D721Med (cell line): ENCODE data around the gene KRTAP10-2.
"Not testable (repeated sequence)": the region's sequence is repeated elsewhere in the genome, so short reads cannot be mapped to it uniquely, and the experiment has no call there.

Experiments
- DNase-seq: peaks from one replicate; pipeline ENCODE4 v3.0.0; 2011; ENCODE audit warnings: low spot score; ENCODE audit not compliant: insufficient read length
- FAIRE-seq: peaks from 2 replicates; lab custom pipeline; 2011; peaks lifted over from hg19 to GRCh38; lab: Jason Lieb, UNC
- TF ChIP-seq, protein P1 (sequence below): IDR thresholded peaks from 2 replicates; pipeline ENCODE4 v1.5.1; 2012; ENCODE audit warnings: mild to moderate bottlenecking, control low read depth; ENCODE audit not compliant: insufficient read depth; ENCODE audit errors: missing control alignments

Gene KRTAP10-2

DNA sequence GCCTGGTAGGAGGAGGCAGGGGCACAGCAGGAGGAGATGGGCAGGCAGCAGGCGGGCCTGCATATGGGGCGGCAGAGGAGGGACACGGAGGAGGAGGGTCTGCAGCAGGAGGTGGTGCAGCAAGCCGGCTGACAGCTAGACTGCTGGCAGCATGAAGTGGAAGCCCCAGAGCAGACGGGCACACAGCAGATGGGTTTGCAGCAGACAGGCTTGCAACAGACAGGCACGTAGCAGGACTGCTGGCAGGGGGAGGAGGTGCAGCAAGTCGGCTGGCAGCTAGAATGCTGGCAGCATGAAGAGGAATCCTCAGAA lies 28.5 kb upstream of the KRTAP10-2 start:
- TF ChIP-seq, protein P1, sequence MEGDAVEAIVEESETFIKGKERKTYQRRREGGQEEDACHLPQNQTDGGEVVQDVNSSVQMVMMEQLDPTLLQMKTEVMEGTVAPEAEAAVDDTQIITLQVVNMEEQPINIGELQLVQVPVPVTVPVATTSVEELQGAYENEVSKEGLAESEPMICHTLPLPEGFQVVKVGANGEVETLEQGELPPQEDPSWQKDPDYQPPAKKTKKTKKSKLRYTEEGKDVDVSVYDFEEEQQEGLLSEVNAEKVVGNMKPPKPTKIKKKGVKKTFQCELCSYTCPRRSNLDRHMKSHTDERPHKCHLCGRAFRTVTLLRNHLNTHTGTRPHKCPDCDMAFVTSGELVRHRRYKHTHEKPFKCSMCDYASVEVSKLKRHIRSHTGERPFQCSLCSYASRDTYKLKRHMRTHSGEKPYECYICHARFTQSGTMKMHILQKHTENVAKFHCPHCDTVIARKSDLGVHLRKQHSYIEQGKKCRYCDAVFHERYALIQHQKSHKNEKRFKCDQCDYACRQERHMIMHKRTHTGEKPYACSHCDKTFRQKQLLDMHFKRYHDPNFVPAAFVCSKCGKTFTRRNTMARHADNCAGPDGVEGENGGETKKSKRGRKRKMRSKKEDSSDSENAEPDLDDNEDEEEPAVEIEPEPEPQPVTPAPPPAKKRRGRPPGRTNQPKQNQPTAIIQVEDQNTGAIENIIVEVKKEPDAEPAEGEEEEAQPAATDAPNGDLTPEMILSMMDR: no peak
- FAIRE-seq: no peak
- no peak for DNase-seq

DNA sequence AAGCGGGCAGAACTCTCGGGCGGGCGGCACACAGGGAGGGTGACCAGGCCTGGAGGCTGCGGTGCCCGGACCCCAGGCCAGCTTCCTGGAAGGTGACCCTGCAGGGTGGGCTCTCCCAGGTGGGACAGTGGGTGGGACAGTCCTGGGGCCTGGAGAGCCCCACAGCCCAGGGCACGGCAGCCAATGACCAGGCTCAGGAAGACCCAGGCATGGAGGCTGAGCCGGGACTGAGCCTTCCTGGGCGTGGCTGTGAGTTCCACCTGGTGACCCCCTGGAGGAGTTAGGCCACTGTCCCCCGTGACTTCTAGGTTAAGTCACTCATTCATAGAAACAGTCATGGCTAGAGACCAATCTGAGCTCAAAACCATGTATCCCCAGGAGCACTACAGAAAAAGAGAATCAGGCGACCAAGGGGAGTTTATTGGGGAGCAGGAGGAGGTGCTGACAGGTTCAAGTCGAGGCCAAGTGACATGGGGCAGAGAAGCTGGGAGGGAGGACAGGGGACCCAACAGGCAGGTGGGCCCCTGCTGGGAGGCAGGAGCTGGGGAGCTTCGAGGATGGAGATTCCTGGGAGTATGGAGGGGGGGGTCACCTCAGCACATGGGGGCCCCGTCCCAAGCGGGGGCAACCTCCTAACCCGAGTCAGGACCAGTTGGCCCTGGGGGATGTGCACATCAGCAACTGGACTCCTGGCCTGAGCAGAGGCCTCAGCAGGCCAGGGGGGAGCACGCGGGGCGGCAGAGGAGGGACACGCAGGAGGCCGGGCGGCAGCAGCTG lies 27.9 kb upstream of the KRTAP10-2 start:
- TF ChIP-seq, protein P1: no peak
- FAIRE-seq (no peak), DNase-seq (no peak)

DNA sequence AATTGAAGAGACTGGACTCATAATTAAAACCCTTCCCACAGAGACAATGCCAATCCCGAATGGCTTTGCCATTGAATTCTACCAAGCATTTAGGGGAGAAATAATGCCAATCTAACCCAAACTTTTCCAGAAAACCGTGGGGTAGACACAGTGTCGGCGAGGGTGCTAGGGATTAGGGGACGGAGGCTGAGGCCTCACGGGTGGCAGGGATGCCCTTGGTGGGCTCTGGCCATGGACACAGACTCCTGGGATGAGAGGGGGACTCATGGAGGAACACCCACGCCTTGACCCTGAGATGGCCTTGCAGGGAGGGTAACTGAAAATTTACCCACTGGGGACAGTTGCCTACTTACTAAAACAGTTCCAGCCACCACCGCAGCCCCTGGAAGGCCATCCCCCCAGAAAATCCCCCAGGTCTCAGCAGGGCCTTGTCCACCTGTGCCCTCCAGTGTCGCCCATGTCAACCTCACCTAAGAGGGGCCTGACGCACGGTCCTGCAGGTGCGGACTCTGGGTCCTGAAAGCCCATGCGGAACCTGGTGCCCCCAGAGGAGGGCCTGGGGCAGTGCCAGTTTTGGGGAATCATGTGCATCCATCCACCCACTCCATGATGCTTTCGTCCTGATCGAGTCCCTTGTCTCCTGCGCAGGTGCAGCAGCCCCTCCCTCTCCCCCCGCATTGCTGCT lies 27.2 kb upstream of the KRTAP10-2 start:
- TF ChIP-seq, protein P1: no peak
- no peak for FAIRE-seq
- DNase-seq: no peak

DNA sequence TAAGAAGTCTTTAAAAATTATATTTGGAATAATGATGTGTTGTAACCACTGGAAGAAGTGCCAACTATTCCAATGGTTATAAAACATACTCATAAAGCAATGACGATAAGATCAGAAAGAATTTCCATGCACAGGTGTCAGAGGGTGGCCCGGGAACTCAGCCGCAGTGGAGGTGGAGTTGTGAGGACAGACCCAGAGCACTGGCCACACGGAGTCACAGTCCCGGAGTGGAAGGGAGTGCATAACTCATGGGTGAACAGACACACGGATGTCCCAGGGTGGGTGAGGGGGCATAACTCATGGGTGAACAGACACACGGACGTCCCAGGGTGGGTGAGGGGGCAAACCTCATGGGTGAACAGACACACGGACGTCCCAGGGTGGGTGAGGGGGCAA lies 24.7 kb upstream of the KRTAP10-2 start:
- FAIRE-seq: no peak

DNA sequence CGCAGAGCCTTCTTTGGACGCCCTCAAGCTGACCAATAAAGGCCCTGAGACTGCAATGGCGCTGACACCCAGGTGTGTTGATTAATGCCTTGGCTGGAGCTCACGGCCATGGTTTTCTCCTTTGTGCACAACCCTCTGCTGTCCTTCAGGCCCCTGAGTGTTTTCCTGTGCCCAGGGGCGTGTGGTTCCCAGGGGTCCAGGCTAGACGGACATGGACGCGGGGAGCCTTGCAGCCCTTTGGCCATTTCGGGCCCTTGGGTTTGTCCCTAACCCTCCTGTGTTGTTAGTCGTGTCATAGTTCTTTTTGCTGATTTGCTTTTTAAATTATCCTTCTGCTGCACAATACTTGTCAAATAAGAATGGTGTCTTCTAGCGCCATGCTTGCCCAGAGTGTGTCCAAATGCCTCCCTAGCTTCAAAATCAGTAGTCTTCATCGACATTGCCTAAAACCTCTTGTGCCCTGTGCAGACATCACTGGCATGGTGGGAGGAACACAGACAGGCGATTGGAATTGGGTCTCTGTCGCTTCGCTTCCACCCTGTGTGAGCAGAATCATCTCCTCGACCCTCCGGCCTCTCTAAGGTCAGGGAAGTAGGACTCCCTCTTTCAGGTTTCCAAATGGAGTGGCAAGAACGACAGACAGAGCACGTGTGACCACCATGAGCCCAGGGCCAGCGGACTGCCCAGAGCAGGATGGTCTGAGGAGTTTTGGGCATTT lies 24.2 kb upstream of the KRTAP10-2 start:
- DNase-seq (no peak), FAIRE-seq (no peak)
- TF ChIP-seq, protein P1: no peak

More for the DNA sequence above, 24.7 kb upstream of the KRTAP10-2 start:
- DNase-seq: no peak
- TF ChIP-seq, protein P1: no peak

DNA sequence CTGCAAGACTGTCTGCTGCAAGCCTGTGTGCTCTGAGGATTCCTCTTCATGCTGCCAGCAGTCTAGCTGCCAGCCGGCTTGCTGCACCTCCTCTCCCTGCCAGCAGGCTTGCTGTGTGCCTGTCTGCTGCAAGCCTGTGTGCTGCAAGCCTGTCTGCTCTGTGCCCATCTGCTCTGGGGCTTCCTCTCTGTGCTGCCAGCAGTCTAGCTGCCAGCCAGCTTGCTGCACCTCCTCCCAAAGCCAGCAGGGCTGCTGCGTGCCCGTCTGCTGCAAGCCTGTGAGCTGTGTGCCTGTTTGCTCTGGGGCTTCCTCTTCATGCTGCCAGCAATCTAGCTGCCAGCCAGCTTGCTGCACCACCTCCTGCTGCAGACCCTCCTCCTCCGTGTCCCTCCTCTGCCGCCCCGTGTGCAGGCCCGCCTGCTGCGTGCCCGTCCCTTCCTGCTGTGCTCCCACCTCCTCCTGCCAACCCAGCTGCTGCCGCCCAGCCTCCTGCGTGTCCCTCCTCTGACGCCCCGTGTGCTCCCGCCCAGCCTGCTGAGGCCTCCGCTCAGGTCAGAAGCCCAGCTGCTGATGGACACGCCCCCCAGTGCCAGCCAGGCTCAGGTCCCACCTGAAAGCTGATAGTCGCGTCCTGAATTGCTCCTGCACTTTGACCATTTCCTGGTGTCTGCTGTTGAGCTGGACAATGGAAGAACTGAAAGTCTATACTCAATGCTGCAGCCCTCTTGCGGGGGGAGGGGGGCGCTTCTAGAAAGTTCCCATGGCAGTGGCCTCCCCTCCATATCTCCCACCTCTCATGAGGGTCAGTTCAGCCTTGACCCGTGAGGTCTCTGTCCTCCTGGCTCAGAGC lies 23.4 kb upstream of the KRTAP10-2 start:
- TF ChIP-seq, protein P1: no peak
- DNase-seq: no peak
- no peak for FAIRE-seq

DNA sequence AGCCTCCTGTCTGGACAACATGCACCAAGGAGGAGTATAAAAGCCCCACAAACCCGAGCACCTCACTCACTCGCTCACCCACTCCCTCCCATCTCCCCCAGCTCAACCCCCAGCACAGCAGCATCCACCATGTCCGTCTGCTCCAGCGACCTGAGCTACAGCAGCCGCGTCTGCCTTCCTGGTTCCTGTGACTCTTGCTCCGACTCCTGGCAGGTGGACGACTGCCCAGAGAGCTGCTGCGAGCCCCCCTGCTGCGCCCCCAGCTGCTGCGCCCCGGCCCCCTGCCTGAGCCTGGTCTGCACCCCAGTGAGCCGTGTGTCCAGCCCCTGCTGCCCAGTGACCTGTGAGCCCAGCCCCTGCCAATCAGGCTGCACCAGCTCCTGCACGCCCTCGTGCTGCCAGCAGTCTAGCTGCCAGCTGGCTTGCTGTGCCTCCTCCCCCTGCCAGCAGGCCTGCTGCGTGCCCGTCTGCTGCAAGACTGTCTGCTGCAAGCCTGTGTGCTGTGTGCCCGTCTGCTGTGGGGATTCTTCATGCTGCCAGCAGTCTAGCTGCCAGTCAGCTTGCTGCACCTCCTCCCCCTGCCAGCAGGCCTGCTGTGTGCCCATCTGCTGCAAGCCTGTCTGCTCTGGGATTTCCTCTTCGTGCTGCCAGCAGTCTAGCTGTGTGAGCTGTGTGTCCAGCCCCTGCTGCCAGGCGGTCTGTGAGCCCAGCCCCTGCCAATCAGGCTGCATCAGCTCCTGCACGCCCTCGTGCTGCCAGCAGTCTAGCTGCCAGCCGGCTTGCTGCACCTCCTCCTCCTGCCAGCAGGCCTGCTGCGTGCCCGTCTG lies 22.5 kb upstream of the KRTAP10-2 start, which contains the start of gene KRTAP10-4:
Gene KRTAP10-4, plus strand, starts transcription at position 100 of the 827 bp plus-strand sequence. Its CDS starts 30 bp downstream, at position 130.
- not testable (repeated sequence) for FAIRE-seq, DNase-seq
